Measurements from ENCODE around the gene FLYWCH2. TPM values are rescaled to one million over a fixed set of nuclear protein-coding genes. Genes with fewer than 3 reads are reported as not detected.
"Not testable (repeated sequence)": the region's sequence is repeated elsewhere in the genome, so short reads cannot be mapped to it uniquely, and the experiment has no call there.

Gene FLYWCH2
- total RNA-seq, 1 donor: 38.7 TPM

DNA sequence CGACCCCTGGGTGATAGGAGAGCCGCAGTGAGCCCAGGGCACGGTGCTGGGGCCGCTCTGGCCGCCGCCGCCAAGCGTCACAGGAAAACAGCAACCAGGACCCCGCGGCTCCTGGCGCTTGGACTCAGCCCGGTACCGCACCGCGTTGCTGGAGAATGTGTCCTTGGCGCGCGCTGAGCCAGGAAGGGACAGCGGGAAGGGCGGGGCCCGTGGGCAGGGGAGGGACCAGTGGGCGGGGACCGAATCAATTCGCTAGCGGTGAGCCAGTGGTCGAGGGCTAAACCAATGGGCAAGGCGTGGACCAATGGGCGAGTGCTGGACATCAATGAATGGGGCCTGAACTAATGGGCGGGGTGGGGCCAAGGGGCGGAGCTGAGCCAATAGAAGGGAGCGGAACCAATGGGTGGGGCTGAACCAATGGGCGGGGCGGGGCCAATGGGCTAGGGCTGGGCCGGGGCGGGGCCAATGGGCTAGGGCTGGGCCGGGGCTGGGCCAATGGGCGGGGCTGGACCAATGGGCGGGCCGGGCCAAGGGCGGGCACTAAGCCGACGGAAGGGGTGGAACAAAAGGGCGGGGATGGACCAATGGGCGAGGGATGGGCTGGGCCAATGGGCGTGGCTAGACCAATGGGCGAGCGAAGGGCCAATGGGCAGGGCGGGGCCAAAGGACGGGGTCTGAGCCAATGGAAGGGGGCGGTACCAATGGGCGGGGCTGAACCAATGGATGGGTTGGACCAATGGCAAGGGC is 22.4 kb downstream of the FLYWCH2 start:
- Histone ChIP-seq H3K27ac (ENCODE audit: low read depth, low read length) (peak overlapping the region; percentile 74), H3K4me3 (ENCODE audit: insufficient read depth, low read length) (peak overlapping the region; percentile 86), H3K4me2 (ENCODE audit: insufficient read depth, low read length) (peak overlapping the region; percentile 98), H3K4me1 (ENCODE audit: insufficient read depth, low read length) (peaks cover 10% of the 10 kb centered on the region), H4K20me1 (ENCODE audit: insufficient read depth, low read length) (no peaks in the 10 kb centered on the region), H3K36me3 (ENCODE audit: insufficient read depth, low read length) (no peaks in the 10 kb centered on the region), H3K9me3 (ENCODE audit: low read depth, low read length) (no peaks in the 10 kb centered on the region), H3K79me2 (ENCODE audit: insufficient read depth, low read length) (no peaks in the 10 kb centered on the region), H2AFZ (ENCODE audit: low read length) (no peak overlapping the region), H3K27me3 (ENCODE audit: insufficient read depth, low read length) (no peaks in the 10 kb centered on the region)
- DNase-seq (ENCODE audit: insufficient read length, low spot score, missing footprints): peak; percentile 99
- TF ChIP-seq, protein P1, sequence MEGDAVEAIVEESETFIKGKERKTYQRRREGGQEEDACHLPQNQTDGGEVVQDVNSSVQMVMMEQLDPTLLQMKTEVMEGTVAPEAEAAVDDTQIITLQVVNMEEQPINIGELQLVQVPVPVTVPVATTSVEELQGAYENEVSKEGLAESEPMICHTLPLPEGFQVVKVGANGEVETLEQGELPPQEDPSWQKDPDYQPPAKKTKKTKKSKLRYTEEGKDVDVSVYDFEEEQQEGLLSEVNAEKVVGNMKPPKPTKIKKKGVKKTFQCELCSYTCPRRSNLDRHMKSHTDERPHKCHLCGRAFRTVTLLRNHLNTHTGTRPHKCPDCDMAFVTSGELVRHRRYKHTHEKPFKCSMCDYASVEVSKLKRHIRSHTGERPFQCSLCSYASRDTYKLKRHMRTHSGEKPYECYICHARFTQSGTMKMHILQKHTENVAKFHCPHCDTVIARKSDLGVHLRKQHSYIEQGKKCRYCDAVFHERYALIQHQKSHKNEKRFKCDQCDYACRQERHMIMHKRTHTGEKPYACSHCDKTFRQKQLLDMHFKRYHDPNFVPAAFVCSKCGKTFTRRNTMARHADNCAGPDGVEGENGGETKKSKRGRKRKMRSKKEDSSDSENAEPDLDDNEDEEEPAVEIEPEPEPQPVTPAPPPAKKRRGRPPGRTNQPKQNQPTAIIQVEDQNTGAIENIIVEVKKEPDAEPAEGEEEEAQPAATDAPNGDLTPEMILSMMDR (IDR thresholded peaks at IDR 0.05; ENCODE audit: extremely low read depth, low read depth, low read length): no peak

- Histone ChIP-seq H3K36me3 (ENCODE audit: insufficient read depth, low read length) (no peaks in the 10 kb centered on the region), H2AFZ (ENCODE audit: low read length) (no peak overlapping the region), H3K4me2 (ENCODE audit: insufficient read depth, low read length) (peak overlapping the region; percentile 47), H3K4me1 (ENCODE audit: insufficient read depth, low read length) (peaks cover 16% of the 10 kb centered on the region), H3K27me3 (ENCODE audit: insufficient read depth, low read length) (no peaks in the 10 kb centered on the region), H3K79me2 (ENCODE audit: insufficient read depth, low read length) (no peaks in the 10 kb centered on the region), H3K27ac (ENCODE audit: low read depth, low read length) (no peak overlapping the region), H4K20me1 (ENCODE audit: insufficient read depth, low read length) (no peaks in the 10 kb centered on the region), H3K4me3 (ENCODE audit: insufficient read depth, low read length) (peak overlapping the region; percentile 0), H3K9me3 (ENCODE audit: low read depth, low read length) (no peaks in the 10 kb centered on the region)
- TF ChIP-seq, protein P1 (IDR thresholded peaks at IDR 0.05; ENCODE audit: extremely low read depth, low read depth, low read length): no peak
- no peak for DNase-seq (ENCODE audit: insufficient read length, low spot score, missing footprints)
Observed at GRCh38 chr16:2905988-2906387, 23.0 kb downstream of the FLYWCH2 start.

- not testable (repeated sequence) for H2AFZ ChIP-seq (ENCODE audit: low read length); H3K79me2 ChIP-seq (ENCODE audit: insufficient read depth, low read length); H3K27ac ChIP-seq (ENCODE audit: low read depth, low read length); H4K20me1 ChIP-seq (ENCODE audit: insufficient read depth, low read length); H3K36me3 ChIP-seq (ENCODE audit: insufficient read depth, low read length); H3K4me2 ChIP-seq (ENCODE audit: insufficient read depth, low read length); H3K9me3 ChIP-seq (ENCODE audit: low read depth, low read length); H3K4me3 ChIP-seq (ENCODE audit: insufficient read depth, low read length); DNase-seq (ENCODE audit: insufficient read length, low spot score, missing footprints); H3K27me3 ChIP-seq (ENCODE audit: insufficient read depth, low read length)
- TF ChIP-seq, protein P1 (IDR thresholded peaks at IDR 0.05; ENCODE audit: extremely low read depth, low read depth, low read length): peak; percentile 37
- peaks cover 20% of the 10 kb centered on the region for H3K4me1 ChIP-seq (ENCODE audit: insufficient read depth, low read length)
Observed at GRCh38 chr16:2907084-2907753, 24.2 kb downstream of the FLYWCH2 start.

DNA sequence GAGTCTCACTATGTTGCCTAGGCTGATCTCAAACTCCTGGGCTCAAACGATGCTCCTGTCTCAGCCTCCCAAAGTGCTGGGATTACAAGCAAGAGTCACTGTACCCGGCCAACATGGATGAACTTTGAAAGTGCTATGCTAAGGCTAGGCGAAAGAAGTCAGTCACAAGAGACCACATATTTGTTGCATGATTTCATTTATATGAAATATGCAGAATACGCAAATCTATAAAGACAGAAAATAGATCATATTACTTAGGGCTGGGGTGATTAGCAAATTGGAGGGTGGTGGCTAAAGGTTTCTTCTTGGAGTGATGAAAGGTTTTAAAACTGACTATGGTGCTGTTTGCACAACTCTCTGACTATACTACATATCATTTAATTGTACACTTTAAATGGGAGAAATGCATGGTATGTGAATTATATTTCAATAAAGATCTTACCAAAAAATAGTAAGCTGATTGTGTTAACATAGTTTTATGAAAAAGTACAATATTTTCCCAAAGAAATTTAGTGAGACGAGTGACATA is 27.5 kb downstream of the FLYWCH2 start:
- Histone ChIP-seq H3K9me3 (ENCODE audit: low read depth, low read length) (no peaks in the 10 kb centered on the region), H3K4me1 (ENCODE audit: insufficient read depth, low read length) (peaks cover 38% of the 10 kb centered on the region), H3K4me3 (ENCODE audit: insufficient read depth, low read length) (no peak overlapping the region), H2AFZ (ENCODE audit: low read length) (peak overlapping the region; percentile 62), H3K27ac (ENCODE audit: low read depth, low read length) (peak overlapping the region; percentile 88), H3K27me3 (ENCODE audit: insufficient read depth, low read length) (no peaks in the 10 kb centered on the region), H4K20me1 (ENCODE audit: insufficient read depth, low read length) (peaks cover 2% of the 10 kb centered on the region), H3K79me2 (ENCODE audit: insufficient read depth, low read length) (peaks cover 24% of the 10 kb centered on the region), H3K4me2 (ENCODE audit: insufficient read depth, low read length) (peak overlapping the region; percentile 93), H3K36me3 (ENCODE audit: insufficient read depth, low read length) (peaks cover 13% of the 10 kb centered on the region)
- TF ChIP-seq, protein P1 (IDR thresholded peaks at IDR 0.05; ENCODE audit: extremely low read depth, low read depth, low read length): no peak
- peak; percentile 78 for DNase-seq (ENCODE audit: insufficient read length, low spot score, missing footprints)

Measured in osteoblast (primary cell).